ENCODE data around the gene SUN1. TPM values are rescaled to one million over a fixed set of nuclear protein-coding genes. Genes with fewer than 3 reads are reported as not detected.

The SUN1 gene
- total RNA-seq, 1 experiment from 2014 or later = 158 TPM

GRCh38 chr7:890868-891267 lies 58.6 kb downstream of the SUN1 start (continued):
- TF ChIP-seq TEAD1 (CRISPR knock-in tag; IDR thresholded peaks at IDR 0.05) (no peak), ZNF317 (CRISPR knock-in tag; IDR thresholded peaks at IDR 0.05; ENCODE audit: borderline replicate concordance, low read depth) (no peak), HMGXB4 (CRISPR knock-in tag; IDR thresholded peaks at IDR 0.05) (no peak), TCF7 (CRISPR knock-in tag; IDR thresholded peaks at IDR 0.05; ENCODE audit: low read depth) (no peak), ZNF219 (CRISPR knock-in tag; IDR thresholded peaks at IDR 0.05; ENCODE audit: borderline replicate concordance) (no peak), E2F1 (CRISPR knock-in tag; IDR thresholded peaks at IDR 0.05) (no peak), GABPB1 (CRISPR knock-in tag; IDR thresholded peaks at IDR 0.05) (no peak), ZNF138 (CRISPR knock-in tag; conservative IDR thresholded peaks at IDR 0.05) (no peak), MYBL2 (CRISPR knock-in tag; IDR thresholded peaks at IDR 0.05) (no peak), ETV6 (CRISPR knock-in tag; IDR thresholded peaks at IDR 0.05) (no peak), MAX (CRISPR knock-in tag; IDR thresholded peaks at IDR 0.05) (no peak), NFYB (CRISPR knock-in tag; conservative IDR thresholded peaks at IDR 0.05; ENCODE audit: low read depth) (no peak)

- ATAC-seq = no peak
- POLR2A ChIA-PET = no interaction called here
Measured at GRCh38 chr7:891291-891690, 59.0 kb downstream of the SUN1 start.

More at GRCh38 chr7:891291-891690, 59.0 kb downstream of the SUN1 start:
- H3K9me3 Mint-ChIP-seq = no peaks in the 10 kb centered on the region
- CTCF ChIA-PET = no interaction called here
- H3K27ac Mint-ChIP-seq = no peak overlapping the region; the same call in 1 of the 2 replicates
- no peaks in the 10 kb centered on the region for H3K27me3 Mint-ChIP-seq (ENCODE audit: low read depth)
- H3K4me1 Mint-ChIP-seq = 0 out of 2 replicates have a peak, but pooled peaks cover 4% of the 10 kb centered on the region
- no peak overlapping the region for H3K4me3 Mint-ChIP-seq
- DNase-seq (ENCODE audit: low spot score) = no peak
- peaks cover 62% of the 10 kb centered on the region for H3K36me3 Mint-ChIP-seq
- TF ChIP-seq ZNF423 (CRISPR knock-in tag; IDR thresholded peaks at IDR 0.05) (no peak), ZNF219 (CRISPR knock-in tag; IDR thresholded peaks at IDR 0.05; ENCODE audit: borderline replicate concordance) (no peak), HMGXB4 (CRISPR knock-in tag; IDR thresholded peaks at IDR 0.05) (no peak), GRHL2 (CRISPR knock-in tag; IDR thresholded peaks at IDR 0.05; ENCODE audit: insufficient replicate concordance, severe bottlenecking) (no peak), ZNF121 (CRISPR knock-in tag; IDR thresholded peaks at IDR 0.05) (no peak), IRF1 (CRISPR knock-in tag; IDR thresholded peaks at IDR 0.05) (no peak), ZBTB21 (CRISPR knock-in tag; IDR thresholded peaks at IDR 0.05; ENCODE audit: borderline replicate concordance) (no peak), PREB (CRISPR knock-in tag; IDR thresholded peaks at IDR 0.05; ENCODE audit: borderline replicate concordance) (no peak), ZMAT4 (CRISPR knock-in tag; IDR thresholded peaks at IDR 0.05) (no peak), SMAD3 (CRISPR knock-in tag; IDR thresholded peaks at IDR 0.05; ENCODE audit: borderline replicate concordance) (no peak), ZNF416 (CRISPR knock-in tag; IDR thresholded peaks at IDR 0.05) (no peak), ZNF138 (CRISPR knock-in tag; conservative IDR thresholded peaks at IDR 0.05) (no peak), USF1 (CRISPR knock-in tag; IDR thresholded peaks at IDR 0.05) (no peak)
